ENCODE results near the gene AOPEP. TPM values are rescaled to one million over a fixed set of nuclear protein-coding genes. Genes with fewer than 3 reads are reported as not detected.
A peak's percentile ranks its signal among the peaks of the same experiment; 100 is the strongest.

AOPEP gene
- total RNA-seq, 4 donors from 2014 or later: 80.7 to 428 (median 126) TPM

DNA sequence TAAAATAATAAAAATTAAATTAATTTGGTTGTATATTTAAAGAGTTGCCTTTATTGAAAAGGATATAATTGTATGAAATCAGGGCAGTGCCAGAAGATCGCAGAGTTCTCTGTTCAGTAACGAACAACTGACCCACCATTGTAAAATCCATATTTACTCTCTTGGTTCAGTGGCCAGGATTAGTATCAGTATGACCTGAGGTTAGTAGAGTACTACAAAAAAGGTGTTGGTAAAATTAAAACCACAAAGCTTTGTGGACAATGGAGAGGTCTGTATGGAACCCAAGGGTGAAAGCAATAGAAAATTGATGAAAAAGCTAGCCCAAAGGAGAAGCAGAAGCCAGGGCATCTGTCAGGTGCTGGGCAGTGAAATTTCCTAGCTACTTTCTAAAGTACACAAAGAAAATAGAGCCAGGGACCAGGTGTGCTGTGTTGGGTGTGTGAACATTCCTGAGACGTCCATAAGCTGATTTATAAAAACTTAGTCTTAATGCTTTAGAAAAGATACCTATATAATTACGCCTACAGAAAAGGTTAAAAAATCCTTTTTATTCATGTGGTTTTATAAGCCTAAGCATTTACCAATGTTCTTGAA is 159.5 kb downstream of the AOPEP start:
- no peak overlapping the region for H3K4me3 ChIP-seq
- intact Hi-C loops (cut with DNase I; ENCODE audit: low total_unique reads): no loop called here
- no peaks in the 10 kb centered on the region for H3K9me3 ChIP-seq
- DNase-seq: no peak
- no peaks in the 10 kb centered on the region for H3K36me3 ChIP-seq
- H3K27me3 ChIP-seq: no peaks in the 10 kb centered on the region
- H3K27ac ChIP-seq: no peak overlapping the region
- TF ChIP-seq, protein P1, sequence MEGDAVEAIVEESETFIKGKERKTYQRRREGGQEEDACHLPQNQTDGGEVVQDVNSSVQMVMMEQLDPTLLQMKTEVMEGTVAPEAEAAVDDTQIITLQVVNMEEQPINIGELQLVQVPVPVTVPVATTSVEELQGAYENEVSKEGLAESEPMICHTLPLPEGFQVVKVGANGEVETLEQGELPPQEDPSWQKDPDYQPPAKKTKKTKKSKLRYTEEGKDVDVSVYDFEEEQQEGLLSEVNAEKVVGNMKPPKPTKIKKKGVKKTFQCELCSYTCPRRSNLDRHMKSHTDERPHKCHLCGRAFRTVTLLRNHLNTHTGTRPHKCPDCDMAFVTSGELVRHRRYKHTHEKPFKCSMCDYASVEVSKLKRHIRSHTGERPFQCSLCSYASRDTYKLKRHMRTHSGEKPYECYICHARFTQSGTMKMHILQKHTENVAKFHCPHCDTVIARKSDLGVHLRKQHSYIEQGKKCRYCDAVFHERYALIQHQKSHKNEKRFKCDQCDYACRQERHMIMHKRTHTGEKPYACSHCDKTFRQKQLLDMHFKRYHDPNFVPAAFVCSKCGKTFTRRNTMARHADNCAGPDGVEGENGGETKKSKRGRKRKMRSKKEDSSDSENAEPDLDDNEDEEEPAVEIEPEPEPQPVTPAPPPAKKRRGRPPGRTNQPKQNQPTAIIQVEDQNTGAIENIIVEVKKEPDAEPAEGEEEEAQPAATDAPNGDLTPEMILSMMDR (IDR thresholded peaks at IDR 0.05): no peak
- TF ChIP-seq POLR2A (IDR thresholded peaks at IDR 0.05): no peak
- H3K4me1 ChIP-seq: peaks cover 0 to 8% of the 10 kb centered on the region in 2 donors

- H3K36me3 ChIP-seq: no peaks in the 10 kb centered on the region
- peaks cover 0 to 4% of the 10 kb centered on the region in 2 donors for H3K9me3 ChIP-seq
- H3K4me1 ChIP-seq: peaks cover 0 to 8% of the 10 kb centered on the region in 2 donors
- no peak for DNase-seq
- intact Hi-C loops (cut with DNase I; ENCODE audit: low total_unique reads): no loop called here
- H3K4me3 ChIP-seq: no peak overlapping the region
- H3K27ac ChIP-seq: peak overlapping the region in 1 of 2 donors; percentile 12
- no peaks in the 10 kb centered on the region for H3K27me3 ChIP-seq
- TF ChIP-seq, protein P1 (IDR thresholded peaks at IDR 0.05): no peak
- TF ChIP-seq POLR2A (IDR thresholded peaks at IDR 0.05): no peak
Measured at GRCh38 chr9:94887721-94888120, 161.2 kb downstream of the AOPEP start.

DNA sequence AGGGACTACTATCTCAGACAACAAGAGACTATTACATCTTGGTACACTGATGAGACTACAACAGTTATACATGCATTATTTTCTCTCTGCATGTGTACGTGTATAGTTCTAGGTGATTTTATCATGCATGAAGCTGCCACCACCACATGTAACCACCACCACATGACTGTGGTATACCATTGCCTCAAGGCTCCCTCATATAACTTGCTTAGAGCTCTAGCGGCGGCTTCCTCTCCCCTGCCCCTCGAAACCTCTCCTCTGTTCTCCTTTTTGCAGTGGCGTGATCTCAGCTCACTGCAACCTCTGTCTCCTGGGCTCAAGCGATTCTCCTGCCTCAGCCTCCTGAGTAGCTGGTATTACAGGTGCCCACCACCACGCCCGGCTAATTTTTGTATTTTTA is 162.3 kb downstream of the AOPEP start:
- TF ChIP-seq POLR2A (IDR thresholded peaks at IDR 0.05): no peak
- TF ChIP-seq, protein P1 (IDR thresholded peaks at IDR 0.05): no peak
- intact Hi-C loops (cut with DNase I; ENCODE audit: low total_unique reads): no loop called here
- Histone ChIP-seq H3K27ac (no peak overlapping the region), H3K36me3 (no peaks in the 10 kb centered on the region), H3K4me3 (no peak overlapping the region), H3K27me3 (no peaks in the 10 kb centered on the region), H3K4me1 (no peaks in the 10 kb centered on the region), H3K9me3 (peaks cover 0 to 4% of the 10 kb centered on the region in 2 donors)
- DNase-seq: no peak

GRCh38 chr9:94889628-94890027 is 163.1 kb downstream of the AOPEP start:
- intact Hi-C loops (cut with DNase I; ENCODE audit: low total_unique reads): no loop called here
- Histone ChIP-seq H3K9me3 (peaks cover 0 to 4% of the 10 kb centered on the region in 2 donors), H3K27me3 (no peaks in the 10 kb centered on the region), H3K4me3 (no peak overlapping the region), H3K4me1 (no peaks in the 10 kb centered on the region), H3K36me3 (no peaks in the 10 kb centered on the region), H3K27ac (no peak overlapping the region)
- no peak for DNase-seq
- no peak for TF ChIP-seq POLR2A (IDR thresholded peaks at IDR 0.05)
- TF ChIP-seq, protein P1 (IDR thresholded peaks at IDR 0.05): no peak

GRCh38 chr9:94891183-94891582 is 164.7 kb downstream of the AOPEP start:
- H3K9me3 ChIP-seq: peaks cover 0 to 4% of the 10 kb centered on the region in 2 donors
- no peaks in the 10 kb centered on the region for H3K4me1 ChIP-seq
- no peaks in the 10 kb centered on the region for H3K27me3 ChIP-seq
- DNase-seq: no peak
- H3K27ac ChIP-seq: no peak overlapping the region
- no peak overlapping the region for H3K4me3 ChIP-seq
- intact Hi-C loops (cut with DNase I; ENCODE audit: low total_unique reads): no loop called here
- no peak for TF ChIP-seq POLR2A (IDR thresholded peaks at IDR 0.05)
- TF ChIP-seq, protein P1 (IDR thresholded peaks at IDR 0.05): no peak
- H3K36me3 ChIP-seq: no peaks in the 10 kb centered on the region

Data from uterus (tissue), 4 donors.